RWPE1 (cell line): ENCODE data around the gene ELF5.

Experiments used
- CTCF ChIA-PET: fragments of 350-600 bp; sonication (Branson Sonifier 250); formaldehyde crosslinking; extraction: SDS; loops from one replicate; lab custom pipeline; 2021; lab: Yijun Ruan, JAX
- POLR2A ChIA-PET: fragments of 400-600 bp; formaldehyde crosslinking; extraction: SDS; loops from one replicate; lab custom pipeline; 2020; ENCODE audit warnings: antibody characterized with exemption; ENCODE audit not compliant: low non-redundant PET; lab: Yijun Ruan, JAX
- DNase-seq: peaks from one replicate; pipeline ENCODE4 v3.0.0; 2012; ENCODE audit warnings: low spot score
- H3K27ac ChIP-seq: fragments of 450-650 bp; 2 replicates; pipeline ENCODE4 v1.5.1; 2017
- TF ChIP-seq, protein P1 (sequence below): fragments of 450-650 bp; conservative IDR thresholded peaks from 2 replicates; pipeline ENCODE4 v1.5.1; 2017; ENCODE audit warnings: low read depth, mild to moderate bottlenecking

The ELF5 gene

DNA sequence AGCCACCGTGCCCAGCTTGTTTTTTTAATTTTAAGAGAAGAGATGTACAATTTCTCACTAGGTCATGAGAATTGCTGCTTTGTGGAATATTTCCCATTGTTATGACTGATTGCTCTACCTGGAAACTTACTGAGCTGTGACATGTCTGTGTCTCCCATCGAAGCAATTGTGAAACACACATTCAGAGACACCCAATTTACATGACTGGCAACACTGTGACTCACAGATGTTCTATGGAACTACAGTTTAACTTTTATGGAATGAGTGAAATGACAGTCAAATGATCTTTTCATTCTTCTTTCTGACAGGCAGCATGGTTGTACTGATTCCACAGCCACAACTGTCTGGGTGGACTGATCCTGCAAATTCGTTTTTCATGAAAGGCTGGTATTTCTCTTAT, 32.3 kb downstream of the ELF5 start:
- TF ChIP-seq, protein P1, sequence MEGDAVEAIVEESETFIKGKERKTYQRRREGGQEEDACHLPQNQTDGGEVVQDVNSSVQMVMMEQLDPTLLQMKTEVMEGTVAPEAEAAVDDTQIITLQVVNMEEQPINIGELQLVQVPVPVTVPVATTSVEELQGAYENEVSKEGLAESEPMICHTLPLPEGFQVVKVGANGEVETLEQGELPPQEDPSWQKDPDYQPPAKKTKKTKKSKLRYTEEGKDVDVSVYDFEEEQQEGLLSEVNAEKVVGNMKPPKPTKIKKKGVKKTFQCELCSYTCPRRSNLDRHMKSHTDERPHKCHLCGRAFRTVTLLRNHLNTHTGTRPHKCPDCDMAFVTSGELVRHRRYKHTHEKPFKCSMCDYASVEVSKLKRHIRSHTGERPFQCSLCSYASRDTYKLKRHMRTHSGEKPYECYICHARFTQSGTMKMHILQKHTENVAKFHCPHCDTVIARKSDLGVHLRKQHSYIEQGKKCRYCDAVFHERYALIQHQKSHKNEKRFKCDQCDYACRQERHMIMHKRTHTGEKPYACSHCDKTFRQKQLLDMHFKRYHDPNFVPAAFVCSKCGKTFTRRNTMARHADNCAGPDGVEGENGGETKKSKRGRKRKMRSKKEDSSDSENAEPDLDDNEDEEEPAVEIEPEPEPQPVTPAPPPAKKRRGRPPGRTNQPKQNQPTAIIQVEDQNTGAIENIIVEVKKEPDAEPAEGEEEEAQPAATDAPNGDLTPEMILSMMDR = no peak
- POLR2A ChIA-PET = no interaction called here
- no peak for DNase-seq
- CTCF ChIA-PET = interaction anchor here (0.7 kb wide), 1 partner anchor 334 kb away, joined by 3 read pairs; no protein-coding TSS in a partner anchor
- no peak overlapping the region for H3K27ac ChIP-seq

DNA sequence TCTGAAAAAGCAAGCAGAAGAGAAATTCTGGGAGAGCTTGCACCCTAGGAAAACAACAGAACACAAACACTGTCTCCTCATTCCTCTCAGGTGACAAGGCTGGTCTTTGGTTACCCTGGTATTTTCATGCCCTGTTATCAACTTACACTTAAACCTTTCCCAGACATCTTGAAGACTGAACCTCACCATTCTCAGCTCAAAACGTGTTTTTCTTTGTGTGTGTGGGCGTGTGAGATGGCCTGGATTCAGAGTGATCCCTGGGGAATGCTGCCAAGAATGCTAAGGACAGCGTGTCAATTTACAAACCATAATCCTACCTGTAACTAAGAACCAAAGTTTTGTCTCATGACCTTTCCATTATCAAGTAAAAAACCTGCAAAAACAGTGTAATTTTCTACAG, 33.3 kb downstream of the ELF5 start:
- no peak overlapping the region for H3K27ac ChIP-seq
- ChIA-PET POLR2A (no interaction called here), CTCF (interaction anchor here (0.6 to 0.9 kb wide), 2 partner anchors 12 to 291 kb away, joined by 3 to 4 read pairs; no protein-coding TSS in a partner anchor)
- no peak for DNase-seq
- TF ChIP-seq, protein P1 = no peak

- ChIA-PET POLR2A (no interaction called here), CTCF (no interaction called here)
- H3K27ac ChIP-seq = no peak overlapping the region
- no peak for DNase-seq
- TF ChIP-seq, protein P1 = no peak
Observed at GRCh38 chr11:34478845-34479663, 34.5 kb downstream of the ELF5 start.

- TF ChIP-seq, protein P1 = no peak
- no peak overlapping the region for H3K27ac ChIP-seq
- no peak for DNase-seq
- ChIA-PET CTCF (interaction anchor here (0.6 kb wide), 1 partner anchor 10 kb away, joined by 4 read pairs; no protein-coding TSS in a partner anchor), POLR2A (no interaction called here)
Observed at GRCh38 chr11:34476849-34477248, 36.7 kb downstream of the ELF5 start.

DNA sequence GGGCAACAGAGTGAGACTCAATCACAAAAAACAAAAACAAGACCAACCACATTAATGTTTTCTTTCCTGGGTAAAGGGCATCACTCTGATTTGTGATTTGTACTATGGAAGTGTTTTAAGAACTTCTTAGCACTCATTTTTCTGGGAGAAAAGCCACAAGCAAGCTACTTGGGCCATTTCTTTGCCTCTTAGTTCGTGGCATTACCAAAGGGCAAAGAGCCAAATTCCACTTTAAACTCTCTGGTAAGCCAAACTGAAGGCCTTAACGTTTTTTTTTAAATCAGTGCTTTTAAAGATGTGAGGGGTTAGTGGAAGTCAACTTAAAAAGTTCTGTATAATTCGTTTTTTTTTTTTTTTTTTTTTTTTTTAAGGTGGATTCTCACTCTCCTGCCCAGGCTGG, 37.9 kb downstream of the ELF5 start:
- no peak for DNase-seq
- CTCF ChIA-PET = no interaction called here
- TF ChIP-seq, protein P1 = no peak
- no peak overlapping the region for H3K27ac ChIP-seq
- POLR2A ChIA-PET = no interaction called here

DNA sequence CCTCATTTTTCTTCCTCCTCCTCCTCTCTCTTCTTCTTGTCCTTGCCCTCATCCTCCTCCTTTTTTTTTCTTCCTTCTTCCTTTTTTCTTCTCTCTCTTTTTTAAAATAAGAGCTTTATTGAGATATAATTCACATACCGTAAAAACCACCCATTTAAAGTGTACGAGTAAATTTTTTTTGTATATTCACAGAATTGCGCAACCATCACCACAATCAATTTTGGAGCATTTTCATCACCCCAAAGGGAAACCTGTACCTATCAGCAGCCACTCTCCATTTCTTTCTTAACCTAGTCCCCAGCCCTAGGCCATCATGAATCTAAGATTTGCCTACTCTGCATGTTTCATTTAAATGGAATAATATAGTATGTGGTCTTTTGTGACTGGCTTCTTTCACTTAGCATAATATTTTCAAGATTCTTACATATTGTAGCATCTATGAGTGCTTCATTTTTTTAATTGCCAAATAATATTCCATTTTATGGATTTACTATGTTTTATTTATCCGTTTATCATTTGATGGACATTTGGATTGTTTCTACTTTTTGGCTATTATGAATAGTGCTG, 39.9 kb downstream of the ELF5 start:
- TF ChIP-seq, protein P1 = no peak
- ChIA-PET CTCF (no interaction called here), POLR2A (no interaction called here)
- H3K27ac ChIP-seq = no peak overlapping the region
- no peak for DNase-seq
